Loucy (cell line): ENCODE results near the gene JUP.

ENCODE experiments used
- H2AFZ ChIP-seq: fragments of 200-600 bp; sonication (generic); 2 replicates; pipeline ENCODE4 v1.6.0; 2016; ENCODE audit warnings: antibody characterized with exemption, mild to moderate bottlenecking, low read length, moderate library complexity
- H3F3A ChIP-seq: fragments of 200-600 bp; 2 replicates; pipeline ENCODE4 v1.6.0; 2016; ENCODE audit warnings: antibody characterized with exemption, low read depth, mild to moderate bottlenecking
- H3K27me3 ChIP-seq: fragments of 200-600 bp; sonication (generic); 2 replicates; pipeline ENCODE4 v1.6.1; 2014; ENCODE audit warnings: low read length, mild to moderate bottlenecking; ENCODE audit not compliant: insufficient read depth, poor library complexity, severe bottlenecking
- H3K36me3 ChIP-seq: fragments of 200-600 bp; sonication (generic); 2 replicates; pipeline ENCODE4 v1.6.1; 2016; ENCODE audit warnings: low read length; ENCODE audit not compliant: insufficient read depth
- H3K4me1 ChIP-seq: fragments of 200-600 bp; sonication (generic); 2 replicates; pipeline ENCODE4 v1.5.1; 2014; ENCODE audit warnings: low read length, mild to moderate bottlenecking; ENCODE audit not compliant: insufficient read depth, poor library complexity, severe bottlenecking
- H3K4me2 ChIP-seq: fragments of 200-600 bp; sonication (generic); 2 replicates; pipeline ENCODE4 v1.6.0; 2014; ENCODE audit warnings: antibody characterized with exemption, low read length, low read depth, mild to moderate bottlenecking; ENCODE audit not compliant: poor library complexity, severe bottlenecking
- H3K4me3 ChIP-seq: fragments of 200-600 bp; sonication (generic); 2 replicates; pipeline ENCODE4 v1.5.1; 2014; ENCODE audit warnings: low read length, mild to moderate bottlenecking, mixed read lengths; ENCODE audit not compliant: poor library complexity, severe bottlenecking
- H3K79me2 ChIP-seq: fragments of 200-600 bp; sonication (generic); 2 replicates; pipeline ENCODE4 v1.6.1; 2014; ENCODE audit warnings: low read length; ENCODE audit not compliant: insufficient read depth
- H3K9ac ChIP-seq: fragments of 200-600 bp; sonication (generic); 2 replicates; pipeline ENCODE4 v1.6.0; 2014; ENCODE audit warnings: mild to moderate bottlenecking, low read depth, low read length, moderate library complexity; ENCODE audit not compliant: poor library complexity, severe bottlenecking
- H3K9me2 ChIP-seq: fragments of 200-600 bp; sonication (generic); replicated peaks from 2 replicates; pipeline ENCODE4 v1.6.1; 2016; ENCODE audit warnings: low read depth, low read length, mixed read lengths
- H3K9me3 ChIP-seq: fragments of 200-600 bp; sonication (generic); 2 replicates; pipeline ENCODE4 v1.6.1; 2014; ENCODE audit warnings: mild to moderate bottlenecking, antibody characterized with exemption, low read length, low read depth; ENCODE audit not compliant: insufficient read depth
- H4K20me1 ChIP-seq: fragments of 200-600 bp; sonication (generic); 2 replicates; pipeline ENCODE4 v1.6.0; 2014; ENCODE audit warnings: antibody characterized with exemption, low read length, mild to moderate bottlenecking; ENCODE audit not compliant: insufficient read depth, poor library complexity, severe bottlenecking
- EZH2phosphoT487 ChIP-seq: fragments of 200-600 bp; IDR thresholded peaks from 2 replicates; pipeline ENCODE4 v1.6.1; 2018; ENCODE audit warnings: antibody characterized with exemption, mild to moderate bottlenecking, moderate library complexity, borderline replicate concordance
- TF ChIP-seq, protein P1 (sequence below): fragments of 200-600 bp; sonication (generic); conservative IDR thresholded peaks from 2 replicates; pipeline ENCODE4 v1.5.1; 2014; ENCODE audit warnings: mild to moderate bottlenecking, antibody characterized with exemption, low read length

JUP gene

DNA sequence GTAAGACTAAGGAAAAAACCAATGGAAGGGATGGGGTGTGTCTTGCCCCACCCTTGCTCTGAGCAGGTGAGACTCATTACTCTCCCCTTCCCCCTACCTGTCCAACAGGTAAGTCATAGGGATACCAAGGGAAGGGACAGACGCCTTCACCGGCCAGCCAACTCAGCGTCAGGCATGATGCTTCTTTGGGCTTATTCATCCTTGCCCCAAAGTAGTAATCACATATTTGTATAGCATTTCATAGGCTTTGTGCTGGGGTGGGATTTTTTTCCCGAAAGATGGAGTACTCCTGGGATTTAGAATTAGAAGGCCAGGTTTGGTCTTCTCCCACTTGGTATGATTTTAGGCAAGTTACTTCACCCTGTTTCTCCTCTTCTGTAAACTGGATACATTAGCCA is 509 bp upstream of the JUP start:
- TF ChIP-seq EZH2phosphoT487: no peak
- TF ChIP-seq, protein P1, sequence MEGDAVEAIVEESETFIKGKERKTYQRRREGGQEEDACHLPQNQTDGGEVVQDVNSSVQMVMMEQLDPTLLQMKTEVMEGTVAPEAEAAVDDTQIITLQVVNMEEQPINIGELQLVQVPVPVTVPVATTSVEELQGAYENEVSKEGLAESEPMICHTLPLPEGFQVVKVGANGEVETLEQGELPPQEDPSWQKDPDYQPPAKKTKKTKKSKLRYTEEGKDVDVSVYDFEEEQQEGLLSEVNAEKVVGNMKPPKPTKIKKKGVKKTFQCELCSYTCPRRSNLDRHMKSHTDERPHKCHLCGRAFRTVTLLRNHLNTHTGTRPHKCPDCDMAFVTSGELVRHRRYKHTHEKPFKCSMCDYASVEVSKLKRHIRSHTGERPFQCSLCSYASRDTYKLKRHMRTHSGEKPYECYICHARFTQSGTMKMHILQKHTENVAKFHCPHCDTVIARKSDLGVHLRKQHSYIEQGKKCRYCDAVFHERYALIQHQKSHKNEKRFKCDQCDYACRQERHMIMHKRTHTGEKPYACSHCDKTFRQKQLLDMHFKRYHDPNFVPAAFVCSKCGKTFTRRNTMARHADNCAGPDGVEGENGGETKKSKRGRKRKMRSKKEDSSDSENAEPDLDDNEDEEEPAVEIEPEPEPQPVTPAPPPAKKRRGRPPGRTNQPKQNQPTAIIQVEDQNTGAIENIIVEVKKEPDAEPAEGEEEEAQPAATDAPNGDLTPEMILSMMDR: no peak

DNA sequence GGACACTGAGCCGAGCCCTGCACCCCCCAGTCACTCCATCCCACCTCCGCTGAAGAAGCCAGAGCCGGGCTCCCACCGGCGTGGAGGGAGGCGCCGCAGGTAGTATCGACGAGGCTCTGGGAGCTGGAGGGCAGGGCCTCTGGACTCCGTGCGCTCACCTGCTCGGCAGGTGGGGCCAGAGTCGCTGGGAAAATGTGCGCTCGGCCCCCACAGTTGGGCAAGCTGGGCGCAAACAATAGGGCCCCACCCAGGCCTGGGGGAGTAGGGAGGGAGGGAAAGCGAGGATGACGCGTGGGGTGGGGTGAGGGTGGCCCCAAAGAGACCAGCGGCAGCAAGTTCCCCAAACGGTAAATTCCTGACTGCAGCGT is 668 bp downstream of the JUP start:
- peak overlapping the region; percentile 94 for H3K4me2 ChIP-seq
- no peak for TF ChIP-seq EZH2phosphoT487
- TF ChIP-seq, protein P1: no peak
- H3K4me1 ChIP-seq: peaks cover 62% of the 10 kb centered on the region
- peaks cover 35% of the 10 kb centered on the region for H4K20me1 ChIP-seq
- H3K36me3 ChIP-seq: no peaks in the 10 kb centered on the region
- H3K27me3 ChIP-seq: no peaks in the 10 kb centered on the region
- peak overlapping the region; percentile 93 for H3K9ac ChIP-seq
- H3F3A ChIP-seq: no peaks in the 10 kb centered on the region
- H3K79me2 ChIP-seq: peaks cover 41% of the 10 kb centered on the region
- H3K4me3 ChIP-seq: peak overlapping the region; percentile 83
- H3K9me3 ChIP-seq: no peaks in the 10 kb centered on the region
- H3K9me2 ChIP-seq: no peaks in the 10 kb centered on the region
- H2AFZ ChIP-seq: peak overlapping the region; percentile 45; the same call in 1 of the 2 replicates

More for the DNA sequence above, 509 bp upstream of the JUP start:
- peaks cover 30% of the 10 kb centered on the region for H3K79me2 ChIP-seq
- H3F3A ChIP-seq: no peaks in the 10 kb centered on the region
- no peaks in the 10 kb centered on the region for H3K36me3 ChIP-seq
- no peaks in the 10 kb centered on the region for H3K9me2 ChIP-seq
- peak overlapping the region; percentile 40 for H3K4me2 ChIP-seq
- H3K4me3 ChIP-seq: no peak overlapping the region
- H4K20me1 ChIP-seq: peaks cover 25% of the 10 kb centered on the region
- peaks cover 53% of the 10 kb centered on the region for H3K4me1 ChIP-seq
- no peak overlapping the region for H3K9ac ChIP-seq
- H2AFZ ChIP-seq: no peak overlapping the region
- H3K9me3 ChIP-seq: no peaks in the 10 kb centered on the region
- H3K27me3 ChIP-seq: no peaks in the 10 kb centered on the region

DNA sequence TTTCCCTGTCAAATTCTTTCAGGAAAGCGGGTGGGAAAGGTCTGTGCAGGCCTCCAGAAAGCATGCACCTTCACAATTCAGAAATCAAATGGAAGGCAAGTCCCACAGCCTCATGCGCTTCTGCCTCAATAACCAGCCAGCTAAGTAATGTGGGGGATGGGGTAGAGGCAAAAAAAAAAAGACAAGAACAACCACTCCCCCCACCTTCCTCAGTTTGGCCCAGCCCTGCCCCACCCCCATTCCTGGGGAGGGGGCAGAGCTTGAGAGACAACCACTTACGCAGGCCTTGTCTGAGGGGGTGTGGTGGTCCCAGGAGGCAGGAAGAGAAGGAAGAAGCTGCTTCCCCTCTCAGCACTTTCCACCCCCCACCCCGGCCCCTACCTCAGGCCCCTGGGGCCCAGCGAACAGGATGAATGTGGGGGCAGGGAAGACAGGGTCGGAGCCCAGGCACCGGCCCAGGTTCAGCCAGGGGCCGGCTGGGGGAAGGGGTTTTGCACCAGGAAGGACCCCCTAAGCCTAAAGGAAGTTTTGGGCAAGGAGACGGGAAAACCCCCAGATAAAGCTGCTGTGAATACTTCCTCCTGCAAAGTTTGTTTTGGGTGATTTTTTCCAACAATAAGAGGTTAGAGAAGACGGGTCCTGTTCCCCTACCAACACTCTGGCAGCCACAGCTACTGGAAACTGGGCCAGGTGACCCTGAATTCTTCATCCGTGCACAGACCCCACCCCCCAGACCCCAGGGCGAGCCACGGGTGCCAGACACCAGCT is 1.2 kb downstream of the JUP start:
- peak overlapping the region; percentile 94 for H3K4me2 ChIP-seq
- H2AFZ ChIP-seq: peak overlapping the region; percentile 45; the same call in 1 of the 2 replicates
- H3K9ac ChIP-seq: peak overlapping the region; percentile 93

More for the DNA sequence above, 1.2 kb downstream of the JUP start:
- Histone ChIP-seq H3K27me3 (no peaks in the 10 kb centered on the region), H3K9me2 (no peaks in the 10 kb centered on the region), H4K20me1 (peaks cover 35% of the 10 kb centered on the region), H3K4me3 (peak overlapping the region; percentile 83), H3K79me2 (peaks cover 45% of the 10 kb centered on the region), H3K36me3 (no peaks in the 10 kb centered on the region), H3K4me1 (peaks cover 62% of the 10 kb centered on the region), H3F3A (no peaks in the 10 kb centered on the region), H3K9me3 (no peaks in the 10 kb centered on the region)
- TF ChIP-seq EZH2phosphoT487: no peak
- TF ChIP-seq, protein P1: no peak
